K562 (cell line): Measurements from ENCODE around the gene SHF. TPM values are rescaled to one million over a fixed set of nuclear protein-coding genes. Genes with fewer than 3 reads are reported as not detected.

Source experiments
- HLTF ChIP-seq: fragments of 450-650 bp; IDR thresholded peaks from 2 replicates; pipeline ENCODE4 v1.6.1; 2016
- LEF1 ChIP-seq: fragments of 450-650 bp; IDR thresholded peaks from 2 replicates; pipeline ENCODE4 v1.6.1; 2016; ENCODE audit warnings: mild to moderate bottlenecking
- NR1H2 ChIP-seq: sonication (generic); formaldehyde crosslinking; IDR thresholded peaks from 2 replicates; pipeline ENCODE4 v1.4.0; 2020; ENCODE audit warnings: mild to moderate bottlenecking, missing genetic modification reagents
- PRPF4 ChIP-seq: fragments of 200-400 bp; formaldehyde crosslinking; IDR thresholded peaks from one replicate; pipeline ENCODE4 v1.6.1; 2017; ENCODE audit warnings: low read length, low read depth, mild to moderate bottlenecking; ENCODE audit not compliant: insufficient read depth, poor library complexity, severe bottlenecking
- ZNF124 ChIP-seq: sonication (generic); formaldehyde crosslinking; IDR thresholded peaks from 2 replicates; pipeline ENCODE4 v1.8.1; 2022; ENCODE audit warnings: missing genetic modification reagents
- ZNF239 ChIP-seq: fragments of 250-450 bp; sonication (Bioruptor Pico); IDR thresholded peaks from 2 replicates; pipeline ENCODE4 v1.4.0; 2020; ENCODE audit warnings: mild to moderate bottlenecking
- ZNF24 ChIP-seq: fragments of 450-650 bp; IDR thresholded peaks from 2 replicates; pipeline ENCODE4 v1.6.1; 2016
- ZNF695 ChIP-seq: fragments of 450-650 bp; formaldehyde crosslinking; IDR thresholded peaks from 2 replicates; pipeline ENCODE4 v1.4.0; 2020; ENCODE audit warnings: mild to moderate bottlenecking, moderate library complexity
- ZNF79 ChIP-seq: fragments of 250-450 bp; sonication (Bioruptor Pico); IDR thresholded peaks from 2 replicates; pipeline ENCODE4 v1.4.0; 2020; ENCODE audit warnings: low read depth, mild to moderate bottlenecking, moderate library complexity
- polyA plus RNA-seq, 8 experiments: library from polyadenylated mRNA; depleted of rRNA in 4 of 8; stranded (reverse) in 5 of 8; unstranded in 3 of 8; fragments of >200 nt; fragmentation: Nextera tagmentation in 2 of 8; fragmentation: Illumina TruSeq in 1 of 8; extraction: Ambion mirVana in 2 of 8; extraction: Trizol in 1 of 8; gene quantifications; 2 replicates each; pipeline versions ENCODE4 v1.2.1 to v1.2.3, GENCODE V29; 2011 to 2014; ENCODE audit warnings: inconsistent platforms in 1 of 8, missing spikeins in 1 of 8
- total RNA-seq, 7 experiments: library from RNA; depleted of rRNA in 6 of 7; stranded (reverse); fragments of >200 nt in 6 of 7; fragmentation: Illumina TruSeq in 2 of 7; extraction: Trizol in 2 of 7; gene quantifications; 2 replicates each; pipeline versions ENCODE4 v1.2.1 to v1.2.3, GENCODE V29; 2011 to 2021; ENCODE audit warnings: low replicate concordance in 1 of 7
- TF ChIP-seq, protein P1 (sequence below), 2 experiments: fragments of 450-650 bp in 1 of 2; sonication (generic) in 1 of 2; formaldehyde crosslinking in 1 of 2; IDR thresholded peaks; 2 replicates each; pipeline versions ENCODE4 v1.7.1 to v1.9.0; 2016 to 2022; ENCODE audit warnings: inconsistent platforms in 1 of 2, mild to moderate bottlenecking in 1 of 2, missing genetic modification reagents in 1 of 2
- TF ChIP-seq, protein P2 (sequence below): fragments of 150-350 bp; conservative IDR thresholded peaks from 2 replicates; pipeline ENCODE4 v1.6.1; 2014; ENCODE audit warnings: low read length
- TF ChIP-seq, protein P3 (sequence below): sonication (generic); IDR thresholded peaks from 2 replicates; pipeline ENCODE4 v1.6.1; 2016
- TF ChIP-seq, protein P4 (sequence below): fragments of 450-650 bp; formaldehyde crosslinking; IDR thresholded peaks from 2 replicates; pipeline ENCODE4 v1.4.0; 2020; ENCODE audit warnings: mild to moderate bottlenecking, moderate library complexity

Gene SHF
- total and polyA plus RNA-seq, 9 of the 15 experiments (the other 6 are each of a cell fraction or from before 2014, with no cell fraction given) = 0.51 to 2.2 (median 0.85) TPM; not detected in 2

- TF ChIP-seq, protein P1, sequence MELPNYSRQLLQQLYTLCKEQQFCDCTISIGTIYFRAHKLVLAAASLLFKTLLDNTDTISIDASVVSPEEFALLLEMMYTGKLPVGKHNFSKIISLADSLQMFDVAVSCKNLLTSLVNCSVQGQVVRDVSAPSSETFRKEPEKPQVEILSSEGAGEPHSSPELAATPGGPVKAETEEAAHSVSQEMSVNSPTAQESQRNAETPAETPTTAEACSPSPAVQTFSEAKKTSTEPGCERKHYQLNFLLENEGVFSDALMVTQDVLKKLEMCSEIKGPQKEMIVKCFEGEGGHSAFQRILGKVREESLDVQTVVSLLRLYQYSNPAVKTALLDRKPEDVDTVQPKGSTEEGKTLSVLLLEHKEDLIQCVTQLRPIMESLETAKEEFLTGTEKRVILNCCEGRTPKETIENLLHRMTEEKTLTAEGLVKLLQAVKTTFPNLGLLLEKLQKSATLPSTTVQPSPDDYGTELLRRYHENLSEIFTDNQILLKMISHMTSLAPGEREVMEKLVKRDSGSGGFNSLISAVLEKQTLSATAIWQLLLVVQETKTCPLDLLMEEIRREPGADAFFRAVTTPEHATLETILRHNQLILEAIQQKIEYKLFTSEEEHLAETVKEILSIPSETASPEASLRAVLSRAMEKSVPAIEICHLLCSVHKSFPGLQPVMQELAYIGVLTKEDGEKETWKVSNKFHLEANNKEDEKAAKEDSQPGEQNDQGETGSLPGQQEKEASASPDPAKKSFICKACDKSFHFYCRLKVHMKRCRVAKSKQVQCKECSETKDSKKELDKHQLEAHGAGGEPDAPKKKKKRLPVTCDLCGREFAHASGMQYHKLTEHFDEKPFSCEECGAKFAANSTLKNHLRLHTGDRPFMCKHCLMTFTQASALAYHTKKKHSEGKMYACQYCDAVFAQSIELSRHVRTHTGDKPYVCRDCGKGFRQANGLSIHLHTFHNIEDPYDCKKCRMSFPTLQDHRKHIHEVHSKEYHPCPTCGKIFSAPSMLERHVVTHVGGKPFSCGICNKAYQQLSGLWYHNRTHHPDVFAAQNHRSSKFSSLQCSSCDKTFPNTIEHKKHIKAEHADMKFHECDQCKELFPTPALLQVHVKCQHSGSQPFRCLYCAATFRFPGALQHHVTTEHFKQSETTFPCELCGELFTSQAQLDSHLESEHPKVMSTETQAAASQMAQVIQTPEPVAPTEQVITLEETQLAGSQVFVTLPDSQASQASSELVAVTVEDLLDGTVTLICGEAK (IDR thresholded peaks at IDR 0.05) = peak; percentile 90
- TF ChIP-seq, protein P1 (CRISPR knock-in tag; IDR thresholded peaks at IDR 0.05) = no peak
- TF ChIP-seq, protein P2, sequence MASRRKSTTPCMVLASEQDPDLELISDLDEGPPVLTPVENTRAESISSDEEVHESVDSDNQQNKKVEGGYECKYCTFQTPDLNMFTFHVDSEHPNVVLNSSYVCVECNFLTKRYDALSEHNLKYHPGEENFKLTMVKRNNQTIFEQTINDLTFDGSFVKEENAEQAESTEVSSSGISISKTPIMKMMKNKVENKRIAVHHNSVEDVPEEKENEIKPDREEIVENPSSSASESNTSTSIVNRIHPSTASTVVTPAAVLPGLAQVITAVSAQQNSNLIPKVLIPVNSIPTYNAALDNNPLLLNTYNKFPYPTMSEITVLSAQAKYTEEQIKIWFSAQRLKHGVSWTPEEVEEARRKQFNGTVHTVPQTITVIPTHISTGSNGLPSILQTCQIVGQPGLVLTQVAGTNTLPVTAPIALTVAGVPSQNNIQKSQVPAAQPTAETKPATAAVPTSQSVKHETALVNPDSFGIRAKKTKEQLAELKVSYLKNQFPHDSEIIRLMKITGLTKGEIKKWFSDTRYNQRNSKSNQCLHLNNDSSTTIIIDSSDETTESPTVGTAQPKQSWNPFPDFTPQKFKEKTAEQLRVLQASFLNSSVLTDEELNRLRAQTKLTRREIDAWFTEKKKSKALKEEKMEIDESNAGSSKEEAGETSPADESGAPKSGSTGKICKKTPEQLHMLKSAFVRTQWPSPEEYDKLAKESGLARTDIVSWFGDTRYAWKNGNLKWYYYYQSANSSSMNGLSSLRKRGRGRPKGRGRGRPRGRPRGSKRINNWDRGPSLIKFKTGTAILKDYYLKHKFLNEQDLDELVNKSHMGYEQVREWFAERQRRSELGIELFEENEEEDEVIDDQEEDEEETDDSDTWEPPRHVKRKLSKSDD = peak; percentile 15; the same call in 1 of the 2 replicates
- no peak for TF ChIP-seq LEF1
- no peak for TF ChIP-seq PRPF4
- TF ChIP-seq ZNF79 (CRISPR knock-in tag) = no peak
- TF ChIP-seq ZNF124 (CRISPR knock-in tag) = no peak
- no peak for TF ChIP-seq ZNF695
- 0 out of 2 replicates have a peak, but pooled peaks have one; percentile 9 for TF ChIP-seq ZNF24
- TF ChIP-seq, protein P3, sequence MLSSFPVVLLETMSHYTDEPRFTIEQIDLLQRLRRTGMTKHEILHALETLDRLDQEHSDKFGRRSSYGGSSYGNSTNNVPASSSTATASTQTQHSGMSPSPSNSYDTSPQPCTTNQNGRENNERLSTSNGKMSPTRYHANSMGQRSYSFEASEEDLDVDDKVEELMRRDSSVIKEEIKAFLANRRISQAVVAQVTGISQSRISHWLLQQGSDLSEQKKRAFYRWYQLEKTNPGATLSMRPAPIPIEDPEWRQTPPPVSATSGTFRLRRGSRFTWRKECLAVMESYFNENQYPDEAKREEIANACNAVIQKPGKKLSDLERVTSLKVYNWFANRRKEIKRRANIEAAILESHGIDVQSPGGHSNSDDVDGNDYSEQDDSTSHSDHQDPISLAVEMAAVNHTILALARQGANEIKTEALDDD = peak; percentile 66
- no peak for TF ChIP-seq NR1H2 (CRISPR knock-in tag)
- no peak for TF ChIP-seq ZNF239
- peak; percentile 76 for TF ChIP-seq HLTF
- TF ChIP-seq, protein P4, sequence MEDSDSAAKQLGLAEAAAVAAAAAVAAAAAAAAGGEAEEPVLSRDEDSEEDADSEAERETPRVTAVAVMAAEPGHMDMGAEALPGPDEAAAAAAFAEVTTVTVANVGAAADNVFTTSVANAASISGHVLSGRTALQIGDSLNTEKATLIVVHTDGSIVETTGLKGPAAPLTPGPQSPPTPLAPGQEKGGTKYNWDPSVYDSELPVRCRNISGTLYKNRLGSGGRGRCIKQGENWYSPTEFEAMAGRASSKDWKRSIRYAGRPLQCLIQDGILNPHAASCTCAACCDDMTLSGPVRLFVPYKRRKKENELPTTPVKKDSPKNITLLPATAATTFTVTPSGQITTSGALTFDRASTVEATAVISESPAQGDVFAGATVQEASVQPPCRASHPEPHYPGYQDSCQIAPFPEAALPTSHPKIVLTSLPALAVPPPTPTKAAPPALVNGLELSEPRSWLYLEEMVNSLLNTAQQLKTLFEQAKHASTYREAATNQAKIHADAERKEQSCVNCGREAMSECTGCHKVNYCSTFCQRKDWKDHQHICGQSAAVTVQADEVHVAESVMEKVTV (CRISPR knock-in tag) = no peak
These were observed 10.8 kb upstream of the SHF start (continued) for GRCh38 chr15:45198337-45199135.
